ENCODE measurements around the gene PRPF19. TPM values are rescaled to one million over a fixed set of nuclear protein-coding genes. Genes with fewer than 3 reads are reported as not detected.

PRPF19 gene
- total RNA-seq, 1 donor from 2014 or later = 78.7 TPM

- no peak for DNase-seq (ENCODE audit: low read depth, low spot score)
Measured at GRCh38 chr11:60924110-60924905, 17.9 kb upstream of the PRPF19 start, which contains the start of gene TMEM132A. TSS of gene TMEM132A (plus strand) at chr11:60924460. CDS start at chr11:60924634, 174 bp downstream.

- no peak for DNase-seq (ENCODE audit: low read depth, low spot score)
Measured at GRCh38 chr11:60923800-60924109, 17.4 kb upstream of the PRPF19 start.

- DNase-seq (ENCODE audit: low read depth, low spot score) = no peak
Measured at GRCh38 chr11:60923326-60923725, 16.9 kb upstream of the PRPF19 start.

- DNase-seq (ENCODE audit: low read depth, low spot score) = no peak
Measured at GRCh38 chr11:60922906-60923305, 16.5 kb upstream of the PRPF19 start.

GRCh38 chr11:60921777-60922335 is 15.5 kb upstream of the PRPF19 start:
- no peak for DNase-seq (ENCODE audit: low read depth, low spot score)

- no peak for DNase-seq (ENCODE audit: low read depth, low spot score)
Measured at GRCh38 chr11:60921259-60921658, 14.9 kb upstream of the PRPF19 start.

- DNase-seq (ENCODE audit: low read depth, low spot score) = no peak
Measured at GRCh38 chr11:60919956-60920355, 13.6 kb upstream of the PRPF19 start.

- DNase-seq (ENCODE audit: low read depth, low spot score) = no peak
Measured at GRCh38 chr11:60919320-60919719, 12.9 kb upstream of the PRPF19 start.

- no peak for DNase-seq (ENCODE audit: low read depth, low spot score)
Measured at GRCh38 chr11:60918939-60919265, 12.5 kb upstream of the PRPF19 start.

GRCh38 chr11:60918251-60918938 is 12.0 kb upstream of the PRPF19 start:
- no peak for DNase-seq (ENCODE audit: low read depth, low spot score)

GRCh38 chr11:60917267-60917666 is 10.9 kb upstream of the PRPF19 start:
- no peak for DNase-seq (ENCODE audit: low read depth, low spot score)

GRCh38 chr11:60916669-60917206 is 10.4 kb upstream of the PRPF19 start:
- DNase-seq (ENCODE audit: low read depth, low spot score) = no peak

- DNase-seq (ENCODE audit: low read depth, low spot score) = no peak
Measured at GRCh38 chr11:60915248-60915914, 9.0 kb upstream of the PRPF19 start.

GRCh38 chr11:60914633-60915247 is 8.4 kb upstream of the PRPF19 start:
- no peak for DNase-seq (ENCODE audit: low read depth, low spot score)

GRCh38 chr11:60913793-60914632 is 7.6 kb upstream of the PRPF19 start, which contains the start of gene TMEM109:
TSS of gene TMEM109 (plus strand) at chr11:60914158. CDS start at chr11:60919694, 5,536 bp downstream.
- DNase-seq (ENCODE audit: low read depth, low spot score) = peak; percentile 90

- DNase-seq (ENCODE audit: low read depth, low spot score) = no peak
Measured at GRCh38 chr11:60912851-60913528, 6.6 kb upstream of the PRPF19 start.

GRCh38 chr11:60912223-60912850 is 6.0 kb upstream of the PRPF19 start:
- no peak for DNase-seq (ENCODE audit: low read depth, low spot score)

GRCh38 chr11:60910711-60911380 is 4.5 kb upstream of the PRPF19 start:
- no peak for DNase-seq (ENCODE audit: low read depth, low spot score)

- no peak for DNase-seq (ENCODE audit: low read depth, low spot score)
Measured at GRCh38 chr11:60910281-60910687, 3.9 kb upstream of the PRPF19 start.
